ENCODE measurements around the gene METTL5.
A peak's percentile ranks its signal among the peaks of the same experiment; 100 is the strongest.

METTL5 gene

DNA sequence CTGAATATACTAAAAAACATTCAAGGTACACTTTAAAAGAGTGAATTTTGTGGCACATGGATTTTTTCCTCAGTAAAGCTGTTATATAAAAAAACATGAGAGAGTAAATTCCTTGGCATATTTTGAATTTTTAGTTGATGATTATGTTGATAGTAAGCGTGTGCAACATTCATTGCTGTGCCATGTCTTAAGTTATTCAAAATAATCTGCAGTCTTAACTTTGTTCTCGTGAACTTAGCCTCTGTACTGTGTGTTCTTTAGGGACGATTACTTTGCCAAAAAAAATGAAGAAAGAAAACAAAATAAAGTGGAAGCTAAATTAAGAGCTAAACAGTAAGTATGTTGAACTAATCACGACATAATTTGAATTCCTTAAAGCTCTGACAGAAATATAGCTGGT is 16.5 kb downstream of the METTL5 start:
- no peak for TF ChIP-seq CTCF (IDR thresholded peaks at IDR 0.05; ENCODE audit: control insufficient read depth, extremely low read depth, insufficient read depth)
- DNase-seq (ENCODE audit: low read depth), result no peak

GRCh38 chr2:169806586-169806985 is 18.1 kb downstream of the METTL5 start:
- no peak overlapping the region for H3K4me3 ChIP-seq (ENCODE audit: low read depth, low read length)
- no peak for TF ChIP-seq CTCF (IDR thresholded peaks at IDR 0.05; ENCODE audit: control insufficient read depth, extremely low read depth, insufficient read depth)
- no peak for DNase-seq (ENCODE audit: low read depth)

More for the DNA sequence above, 16.5 kb downstream of the METTL5 start:
- no peak overlapping the region for H3K4me3 ChIP-seq (ENCODE audit: low read depth, low read length)

- no peak for DNase-seq (ENCODE audit: low read depth)
- TF ChIP-seq CTCF (IDR thresholded peaks at IDR 0.05; ENCODE audit: control insufficient read depth, extremely low read depth, insufficient read depth), result no peak
Measured at GRCh38 chr2:169803480-169803879, 21.2 kb downstream of the METTL5 start.

DNA sequence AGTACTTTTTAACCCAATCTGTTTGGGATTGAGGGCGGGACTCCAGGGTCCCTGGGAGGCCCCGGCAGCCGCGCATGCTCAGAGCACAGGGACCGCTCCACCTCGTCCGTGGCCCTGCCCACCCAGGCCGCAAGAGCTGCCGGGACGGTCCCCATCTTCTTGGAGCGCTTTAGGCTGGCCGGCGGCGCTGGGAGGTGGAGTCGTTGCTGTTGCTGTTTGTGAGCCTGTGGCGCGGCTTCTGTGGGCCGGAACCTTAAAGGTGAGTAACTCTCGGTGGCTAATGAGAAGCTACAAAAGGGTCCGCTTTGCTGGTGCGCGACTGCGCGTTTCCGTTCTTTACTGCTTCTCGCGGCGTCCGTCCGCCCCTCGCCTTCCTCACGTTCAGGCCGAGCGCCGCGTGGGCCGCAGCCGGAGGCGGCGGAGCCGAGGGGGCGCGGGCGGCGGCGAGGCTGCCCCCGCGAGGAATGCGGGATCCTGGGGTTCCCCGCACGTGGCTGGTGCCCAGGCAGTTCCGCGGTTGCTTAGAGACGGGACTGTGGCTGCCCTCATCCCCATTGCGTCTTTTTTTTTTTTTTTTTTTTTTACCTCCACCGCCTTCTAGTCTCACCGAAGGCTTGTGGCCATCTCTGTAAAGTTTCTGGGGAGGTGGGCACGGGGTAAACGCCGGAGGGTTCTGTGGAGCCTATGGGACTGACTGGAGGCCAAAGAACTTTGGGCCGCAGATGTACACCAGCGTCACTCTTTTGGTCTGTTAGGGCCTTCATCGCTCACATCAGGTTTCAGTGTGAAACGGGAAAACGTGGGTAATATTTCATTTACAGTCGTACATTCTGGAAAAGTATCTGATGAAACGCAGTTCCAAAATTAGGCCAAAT is 25.8 kb downstream of the METTL5 start, which contains the start of gene SSB:
TSS of gene SSB (plus strand) at position 154 of the 875 bp plus-strand sequence. CDS start 2,090 bp downstream, outside the sequence.
- H3K4me3 ChIP-seq (ENCODE audit: low read depth, low read length), result peak within 1 kb of the TSS; percentile 80
- no peak for TF ChIP-seq CTCF (IDR thresholded peaks at IDR 0.05; ENCODE audit: control insufficient read depth, extremely low read depth, insufficient read depth)
- peak; percentile 73 for DNase-seq (ENCODE audit: low read depth)

More at GRCh38 chr2:169803480-169803879, 21.2 kb downstream of the METTL5 start:
- no peak overlapping the region for H3K4me3 ChIP-seq (ENCODE audit: low read depth, low read length)

DNA sequence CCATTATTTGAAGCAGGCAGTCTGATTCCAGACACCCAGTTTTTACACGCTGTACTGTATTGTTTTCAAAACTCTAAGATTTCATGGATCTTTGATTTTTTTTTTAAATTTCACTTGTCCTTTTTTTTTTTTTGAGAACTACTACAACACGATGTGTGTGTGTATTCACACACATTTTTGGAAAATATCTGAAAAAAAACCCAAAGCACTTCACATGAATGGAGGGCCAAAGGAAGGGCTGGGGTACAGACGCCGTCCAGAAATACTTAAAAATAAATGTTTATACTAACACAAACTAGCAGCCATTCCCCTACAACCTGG is 26.3 kb downstream of the METTL5 start:
- no peak for TF ChIP-seq CTCF (IDR thresholded peaks at IDR 0.05; ENCODE audit: control insufficient read depth, extremely low read depth, insufficient read depth)
- DNase-seq (ENCODE audit: low read depth), result no peak
- H3K4me3 ChIP-seq (ENCODE audit: low read depth, low read length), result peak overlapping the region; percentile 80

DNA sequence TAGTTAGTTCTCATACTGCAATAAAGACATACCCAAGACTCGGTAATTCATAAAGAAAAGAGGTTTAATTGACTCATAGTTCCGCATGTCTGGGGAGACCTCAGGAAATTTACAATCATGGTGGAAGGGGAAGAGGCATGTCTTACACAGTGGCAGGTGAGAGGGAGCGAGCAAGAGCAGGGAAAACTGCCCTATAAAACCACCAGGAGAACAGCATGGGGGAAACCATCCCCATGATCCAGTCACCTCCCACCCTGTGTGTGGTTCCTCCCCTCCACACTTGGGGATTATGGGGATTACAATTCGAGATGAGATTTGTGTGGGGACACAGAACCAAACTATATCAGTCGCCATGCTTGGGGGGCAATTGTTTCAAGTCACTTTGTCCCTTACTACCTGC is 27.1 kb downstream of the METTL5 start:
- TF ChIP-seq CTCF (IDR thresholded peaks at IDR 0.05; ENCODE audit: control insufficient read depth, extremely low read depth, insufficient read depth), result no peak
- H3K4me3 ChIP-seq (ENCODE audit: low read depth, low read length), result no peak overlapping the region
- DNase-seq (ENCODE audit: low read depth), result no peak
